Measurements from ENCODE around the gene KRTAP9-9. TPM values are rescaled to one million over a fixed set of nuclear protein-coding genes. Genes with fewer than 3 reads are reported as not detected.

The KRTAP9-9 gene
- total and polyA plus RNA-seq, 2 of the 8 experiments (the other 6 are each of a cell fraction or from before 2014, with no cell fraction given): not detected

DNA sequence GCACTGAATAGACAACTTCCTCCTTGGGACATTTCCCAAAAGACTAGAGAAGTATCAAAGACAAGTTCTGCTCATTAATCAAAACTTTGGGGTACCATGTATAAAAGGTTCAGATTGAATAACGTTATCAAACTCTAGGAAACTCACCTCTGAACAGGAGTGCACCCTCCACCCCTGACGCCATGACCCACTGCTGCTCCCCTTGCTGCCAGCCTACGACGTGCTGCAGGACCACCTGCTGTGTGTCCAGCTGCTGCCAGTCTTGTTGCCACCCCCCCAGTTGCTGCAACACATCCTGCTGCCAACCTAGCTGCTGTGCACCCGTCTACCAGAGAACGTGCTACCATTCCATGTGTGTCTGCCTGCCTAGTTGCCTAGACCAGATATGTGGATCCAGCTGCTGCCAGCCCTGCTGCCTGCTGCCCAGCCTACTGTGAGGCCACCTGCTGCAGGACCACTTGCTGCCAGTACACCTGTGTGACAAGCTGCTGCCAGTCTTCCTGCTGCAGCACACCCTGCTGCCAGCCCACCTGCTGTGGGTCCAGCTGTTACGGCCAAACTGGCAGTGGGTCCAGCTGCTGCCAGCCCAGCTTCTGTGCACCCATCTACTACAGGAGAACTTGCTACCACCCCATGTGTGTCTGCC lies 42.5 kb upstream of the KRTAP9-9 start (continued):
- no peak for TF ChIP-seq TBP (IDR thresholded peaks at IDR 0.05; ENCODE audit: low read depth, low read length)

All from H1 (cell line).